H9 (cell line): ENCODE measurements around the gene CNGA4. TPM values are rescaled to one million over a fixed set of nuclear protein-coding genes. Genes with fewer than 3 reads are reported as not detected.

Experiments used
- DNase-seq: peaks from one replicate; pipeline ENCODE4 v3.0.0-alpha.2; 2017
- H2AFZ ChIP-seq: one replicate; pipeline ENCODE4 v1.6.1; 2013; ENCODE audit warnings: mild to moderate bottlenecking, low read length, control low read depth, moderate library complexity
- H2AK5ac ChIP-seq: 2 replicates; pipeline ENCODE4 v1.6.1; 2013; ENCODE audit warnings: low read length, control low read depth, mixed read lengths; ENCODE audit not compliant: insufficient read length
- H2BK120ac ChIP-seq: one replicate; pipeline ENCODE4 v1.6.1; 2013; ENCODE audit warnings: low read depth, mild to moderate bottlenecking, low read length, control low read depth, inconsistent platforms; ENCODE audit not compliant: poor library complexity, severe bottlenecking
- H2BK12ac ChIP-seq: 2 replicates; pipeline ENCODE4 v1.6.1; 2013; ENCODE audit warnings: low read length, control low read depth, mixed read lengths, low read depth; ENCODE audit not compliant: insufficient read length
- H2BK15ac ChIP-seq: 2 replicates; pipeline ENCODE4 v1.6.1; 2013; ENCODE audit warnings: low read depth, low read length, control low read depth
- H2BK20ac ChIP-seq: one replicate; pipeline ENCODE4 v1.6.1; 2013; ENCODE audit warnings: low read depth, mild to moderate bottlenecking, low read length, control low read depth, inconsistent platforms; ENCODE audit not compliant: poor library complexity, severe bottlenecking
- H2BK5ac ChIP-seq: 2 replicates; pipeline ENCODE4 v1.6.1; 2013; ENCODE audit warnings: low read length, control low read depth, mixed read lengths; ENCODE audit not compliant: insufficient read length
- H3K14ac ChIP-seq: 2 replicates; pipeline ENCODE4 v1.6.1; 2013; ENCODE audit warnings: low read length, control low read depth; ENCODE audit not compliant: insufficient read depth
- H3K18ac ChIP-seq: 2 replicates; pipeline ENCODE4 v1.6.1; 2013; ENCODE audit warnings: low read depth, mild to moderate bottlenecking, mixed read lengths, low read length, control low read depth; ENCODE audit not compliant: insufficient read length
- H3K23ac ChIP-seq: 2 replicates; pipeline ENCODE4 v1.6.1; 2013; ENCODE audit warnings: low read length, control low read depth, mixed read lengths, low read depth; ENCODE audit not compliant: insufficient read length
- H3K23me2 ChIP-seq: 2 replicates; pipeline ENCODE4 v1.6.1; 2013; ENCODE audit warnings: low read depth, mild to moderate bottlenecking, mixed read lengths, low read length, control low read depth; ENCODE audit not compliant: insufficient read length, poor library complexity, severe bottlenecking
- H3K27ac ChIP-seq: 2 replicates; pipeline ENCODE4 v1.5.1; 2013; ENCODE audit warnings: low read length, control low read depth, mixed read lengths, low read depth; ENCODE audit not compliant: insufficient read length
- H3K27me3 ChIP-seq: 2 replicates; pipeline ENCODE4 v1.6.1; 2013; ENCODE audit warnings: low read length, control low read depth, inconsistent platforms; ENCODE audit not compliant: insufficient read depth
- H3K4ac ChIP-seq: 2 replicates; pipeline ENCODE4 v1.6.1; 2013; ENCODE audit warnings: low read depth, mild to moderate bottlenecking, control low read depth, inconsistent platforms, low read length, moderate library complexity
- H3K4me1 ChIP-seq: 2 replicates; pipeline ENCODE4 v1.6.1; 2013; ENCODE audit warnings: low read length, control low read depth, inconsistent platforms; ENCODE audit not compliant: insufficient read depth
- H3K4me2 ChIP-seq: 2 replicates; pipeline ENCODE4 v1.6.1; 2013; ENCODE audit warnings: low read length, control low read depth, mixed read lengths; ENCODE audit not compliant: insufficient read length, insufficient read depth
- H3K56ac ChIP-seq: 2 replicates; pipeline ENCODE4 v1.6.1; 2013; ENCODE audit warnings: low read depth, mild to moderate bottlenecking, mixed read lengths, low read length, control low read depth; ENCODE audit not compliant: insufficient read length
- H3K79me1 ChIP-seq: 2 replicates; pipeline ENCODE4 v1.6.1; 2013; ENCODE audit warnings: low read depth, mild to moderate bottlenecking, moderate library complexity, low read length, control low read depth, inconsistent platforms; ENCODE audit not compliant: insufficient read depth, poor library complexity, severe bottlenecking
- H3K79me2 ChIP-seq: 2 replicates; pipeline ENCODE4 v1.6.1; 2013; ENCODE audit warnings: low read length, control low read depth, inconsistent platforms; ENCODE audit not compliant: insufficient read depth
- H3K9ac ChIP-seq: 2 replicates; pipeline ENCODE4 v1.6.1; 2013; ENCODE audit warnings: low read length, control low read depth, mixed read lengths; ENCODE audit not compliant: insufficient read length; ENCODE audit errors: extremely low read depth
- H3K9me3 ChIP-seq: one replicate; pipeline ENCODE4 v1.6.1; 2013; ENCODE audit warnings: low read depth, low read length, inconsistent platforms; ENCODE audit not compliant: control insufficient read depth
- H3T11ph ChIP-seq: one replicate; pipeline ENCODE4 v1.6.1; 2013; ENCODE audit warnings: mild to moderate bottlenecking, low read length, control low read depth, inconsistent platforms
- H4K20me1 ChIP-seq: one replicate; pipeline ENCODE4 v1.6.1; 2013; ENCODE audit not compliant: control insufficient read depth, insufficient read length, insufficient read depth
- H4K5ac ChIP-seq: 2 replicates; pipeline ENCODE4 v1.6.1; 2013; ENCODE audit warnings: low read depth, mild to moderate bottlenecking, mixed read lengths, low read length, control low read depth; ENCODE audit not compliant: insufficient read length
- H4K8ac ChIP-seq: replicated peaks from 2 replicates; pipeline ENCODE4 v1.6.1; 2013; ENCODE audit warnings: low read length, control low read depth, mixed read lengths, low read depth; ENCODE audit not compliant: insufficient read length
- H4K91ac ChIP-seq: 2 replicates; pipeline ENCODE4 v1.6.1; 2013; ENCODE audit warnings: low read depth, mild to moderate bottlenecking, moderate library complexity, mixed read lengths, low read length, control low read depth; ENCODE audit not compliant: insufficient read length
- H3K27ac Mint-ChIP-seq, 3 experiments: 2 replicates in 2 of 3; 3 replicates in 1 of 3; pipeline ENCODE4 v1.8.0; 2020 to 2021; ENCODE audit warnings: mixed read lengths in 3 of 3, mild to moderate bottlenecking in 1 of 3, moderate library complexity in 1 of 3
- H3K27me3 Mint-ChIP-seq: 2 replicates; pipeline ENCODE4 v1.8.0; 2021; ENCODE audit warnings: low read depth, mild to moderate bottlenecking, moderate library complexity, mixed read lengths
- H3K36me3 Mint-ChIP-seq, 3 experiments: 2 replicates in 2 of 3; 3 replicates in 1 of 3; pipeline ENCODE4 v1.8.0; 2020 to 2021; ENCODE audit warnings: low read depth in 3 of 3, mixed read lengths in 3 of 3; ENCODE audit not compliant: insufficient read depth in 1 of 3
- H3K4me1 Mint-ChIP-seq, 2 experiments: 2 replicates each; pipeline ENCODE4 v1.8.0; 2020; ENCODE audit warnings: mixed read lengths in 2 of 2
- H3K4me3 Mint-ChIP-seq, 2 experiments: 2 replicates in 1 of 2; 3 replicates in 1 of 2; pipeline ENCODE4 v1.8.0; 2020 to 2021; ENCODE audit warnings: mild to moderate bottlenecking in 2 of 2, mixed read lengths in 2 of 2, moderate library complexity in 1 of 2
- H3K9me3 Mint-ChIP-seq, 2 experiments: 2 replicates in 1 of 2; 3 replicates in 1 of 2; pipeline ENCODE4 v1.8.0; 2020; ENCODE audit warnings: mild to moderate bottlenecking in 2 of 2, mixed read lengths in 2 of 2, moderate library complexity in 1 of 2
- WGBS: extraction: QIAGEN DNeasy Blood & Tissue Kit; methylation state at CpG from one replicate; pipeline ENCODE4 v1.1.7; 2013; ENCODE audit warnings: missing lambda C conversion rate, low lambda C conversion rate, mixed read lengths; ENCODE audit not compliant: insufficient read length; ENCODE audit errors: extremely low coverage; 5-methylcytosine and 5-hydroxymethylcytosine counted together
- total RNA-seq: library from RNA; stranded (reverse); gene quantifications from 2 replicates; pipeline ENCODE4 v1.2.1, GENCODE V29; 2021
- TF ChIP-seq, protein P1 (sequence below): fragments of 200-600 bp; sonication (generic); conservative IDR thresholded peaks from 3 replicates; pipeline ENCODE4 v1.8.0; 2021; ENCODE audit warnings: antibody characterized with exemption, mild to moderate bottlenecking

The CNGA4 gene
- total RNA-seq, 1 experiment from 2014 or later, result 0.11 TPM

DNA sequence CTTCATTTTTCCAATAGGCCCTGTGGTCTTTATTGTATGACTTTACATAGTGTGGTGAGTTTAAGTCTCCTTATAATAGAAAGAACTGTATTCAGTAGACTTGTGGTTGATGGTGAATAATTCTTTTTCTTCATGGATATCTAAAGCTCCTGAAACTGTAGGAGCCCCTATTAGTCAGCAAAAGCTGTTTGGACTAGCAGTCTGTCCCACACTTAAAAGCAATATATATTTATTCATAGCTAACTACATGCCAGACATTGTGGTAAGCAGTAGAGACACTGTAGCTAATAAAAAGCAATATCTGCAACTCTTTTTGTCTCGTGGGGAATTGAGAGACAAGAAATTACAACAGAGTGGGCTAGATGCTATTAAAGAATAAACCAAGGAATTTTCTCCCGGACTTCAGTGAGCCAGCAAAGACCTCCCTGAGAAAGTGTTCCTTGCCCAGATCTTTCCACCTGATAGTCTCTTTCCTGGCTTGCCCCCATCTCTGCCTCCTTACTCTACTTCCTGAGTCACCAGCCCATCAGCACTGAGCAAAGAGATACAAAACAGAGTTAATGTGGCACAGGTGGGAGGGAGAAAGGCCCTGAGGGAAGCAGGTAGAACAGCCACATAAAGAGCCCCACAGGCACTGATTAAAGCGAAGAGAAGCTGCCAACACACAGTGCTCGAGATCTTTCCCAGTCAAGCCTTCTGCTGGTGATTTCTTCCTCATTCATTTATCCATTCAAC is 41.3 kb upstream of the CNGA4 start:
- no peak overlapping the region for H3K56ac ChIP-seq
- H2AK5ac ChIP-seq, result no peak overlapping the region
- no peak overlapping the region for H3K27ac ChIP-seq
- WGBS, result no CpG with 5 or more reads among the region's 4 CpGs
- H3K79me1 ChIP-seq, result no peaks in the 10 kb centered on the region
- no peaks in the 10 kb centered on the region for H3K9me3 ChIP-seq
- H3K79me2 ChIP-seq, result no peaks in the 10 kb centered on the region
- no peak overlapping the region for H4K5ac ChIP-seq
- TF ChIP-seq, protein P1, sequence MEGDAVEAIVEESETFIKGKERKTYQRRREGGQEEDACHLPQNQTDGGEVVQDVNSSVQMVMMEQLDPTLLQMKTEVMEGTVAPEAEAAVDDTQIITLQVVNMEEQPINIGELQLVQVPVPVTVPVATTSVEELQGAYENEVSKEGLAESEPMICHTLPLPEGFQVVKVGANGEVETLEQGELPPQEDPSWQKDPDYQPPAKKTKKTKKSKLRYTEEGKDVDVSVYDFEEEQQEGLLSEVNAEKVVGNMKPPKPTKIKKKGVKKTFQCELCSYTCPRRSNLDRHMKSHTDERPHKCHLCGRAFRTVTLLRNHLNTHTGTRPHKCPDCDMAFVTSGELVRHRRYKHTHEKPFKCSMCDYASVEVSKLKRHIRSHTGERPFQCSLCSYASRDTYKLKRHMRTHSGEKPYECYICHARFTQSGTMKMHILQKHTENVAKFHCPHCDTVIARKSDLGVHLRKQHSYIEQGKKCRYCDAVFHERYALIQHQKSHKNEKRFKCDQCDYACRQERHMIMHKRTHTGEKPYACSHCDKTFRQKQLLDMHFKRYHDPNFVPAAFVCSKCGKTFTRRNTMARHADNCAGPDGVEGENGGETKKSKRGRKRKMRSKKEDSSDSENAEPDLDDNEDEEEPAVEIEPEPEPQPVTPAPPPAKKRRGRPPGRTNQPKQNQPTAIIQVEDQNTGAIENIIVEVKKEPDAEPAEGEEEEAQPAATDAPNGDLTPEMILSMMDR, result no peak
- H2BK12ac ChIP-seq, result no peak overlapping the region
- no peak overlapping the region for H3K4me2 ChIP-seq
- H3K18ac ChIP-seq, result no peak overlapping the region
- no peak for DNase-seq
- H3K9me3 Mint-ChIP-seq, result no peaks in the 10 kb centered on the region
- H3K4ac ChIP-seq, result no peak overlapping the region
- no peak overlapping the region for H4K91ac ChIP-seq
- no peak overlapping the region for H2BK15ac ChIP-seq
- no peak overlapping the region for H3T11ph ChIP-seq
- H2BK120ac ChIP-seq, result no peak overlapping the region
- H3K4me3 Mint-ChIP-seq, result no peak overlapping the region
- 0 out of 7 replicates have a peak, but pooled peaks cover 0 to 2% (median 0%) of the 10 kb centered on the region in 3 experiments for H3K36me3 Mint-ChIP-seq
- H2AFZ ChIP-seq, result no peak overlapping the region
- no peak overlapping the region for H4K8ac ChIP-seq
- no peak overlapping the region for H3K23ac ChIP-seq
- peaks cover 3% of the 10 kb centered on the region; the same call in 1 of the 2 replicates for H3K4me1 ChIP-seq
- H3K23me2 ChIP-seq, result no peaks in the 10 kb centered on the region
- no peak overlapping the region for H2BK5ac ChIP-seq
- no peaks in the 10 kb centered on the region for H3K27me3 Mint-ChIP-seq
- H3K27ac Mint-ChIP-seq, result no peak overlapping the region
- no peak overlapping the region for H3K14ac ChIP-seq
- no peaks in the 10 kb centered on the region for H3K27me3 ChIP-seq
- no peaks in the 10 kb centered on the region for H4K20me1 ChIP-seq
- no peak overlapping the region for H3K9ac ChIP-seq
- H2BK20ac ChIP-seq, result no peak overlapping the region
- H3K4me1 Mint-ChIP-seq, result peaks cover 8% of the 10 kb centered on the region in 2 experiments
